Lower leg skin (tissue), 4 donors: ENCODE measurements around the gene ABITRAM. TPM values are rescaled to one million over a fixed set of nuclear protein-coding genes. Genes with fewer than 3 reads are reported as not detected.
"Not testable (repeated sequence)": the region's sequence is repeated elsewhere in the genome, so short reads cannot be mapped to it uniquely, and the experiment has no call there.

Experiments used
- DNase-seq, 2 donors: peaks; one replicate each; pipeline ENCODE4 v3.0.0-alpha.2; 2019; ENCODE audit warnings: low spot score in 2 of 2
- H3K4me3 ChIP-seq: fragments of 200-600 bp; sonication (generic); 2 replicates; pipeline ENCODE4 v1.5.1; 2017; ENCODE audit warnings: mild to moderate bottlenecking, low read depth; ENCODE audit not compliant: poor library complexity, severe bottlenecking
- CTCF ChIP-seq, 3 donors: fragments of 450-650 bp; IDR thresholded peaks; one replicate each; pipeline ENCODE4 v1.5.1; 2016; ENCODE audit warnings: antibody characterized with exemption in 3 of 3, mild to moderate bottlenecking in 3 of 3, moderate library complexity in 2 of 3
- POLR2A ChIP-seq, 2 donors: fragments of 450-650 bp; IDR thresholded peaks; one replicate each; pipeline ENCODE4 v1.6.1; 2016 to 2017; ENCODE audit warnings: antibody characterized with exemption in 2 of 2, mild to moderate bottlenecking in 1 of 2, moderate library complexity in 1 of 2
- WGBS, 2 donors: methylation state at CpG; one replicate each; pipeline ENCODE4 v1.1.5; 2018; 5-methylcytosine and 5-hydroxymethylcytosine counted together
- intact Hi-C: fragments of 100-400 bp; cut with DNase I; formaldehyde crosslinking; loops from one replicate; pipeline ENCODE4 v1.15.0; 2023; ENCODE audit warnings: low total_unique reads
- total RNA-seq, 4 donors: library from RNA; depleted of rRNA; stranded (reverse); fragments of >200 nt; gene quantifications; one replicate each; pipeline ENCODE4 v1.1.0, GENCODE V29; 2016

The ABITRAM gene
- total RNA-seq, 4 donors from 2014 or later, result 9.9 to 16.7 (median 10.1) TPM

- intact Hi-C loops, result no loop called here
- no peak for DNase-seq
- H3K4me3 ChIP-seq, result no peak overlapping the region
- 64 to 72% methylated on average over 4 of the region's 4 CpGs for WGBS, 2 donors
- TF ChIP-seq POLR2A (IDR thresholded peaks at IDR 0.05), result no peak
- TF ChIP-seq CTCF (IDR thresholded peaks at IDR 0.05), result no peak
Measured at GRCh38 chr9:108963459-108964143, 29.4 kb downstream of the ABITRAM start.

GRCh38 chr9:108967916-108968315, 33.7 kb downstream of the ABITRAM start:
- DNase-seq, result no peak
- TF ChIP-seq CTCF (IDR thresholded peaks at IDR 0.05) (no peak), POLR2A (IDR thresholded peaks at IDR 0.05) (no peak)

GRCh38 chr9:108971392-108971791, 37.2 kb downstream of the ABITRAM start:
- DNase-seq, intact Hi-C loops, H3K4me3 ChIP-seq: not testable (repeated sequence)
- WGBS, 2 donors, result 94 to 100% methylated on average over 2 of the region's 2 CpGs

More at GRCh38 chr9:108967916-108968315, 33.7 kb downstream of the ABITRAM start:
- no peak overlapping the region for H3K4me3 ChIP-seq
- intact Hi-C loops, result no loop called here

- TF ChIP-seq CTCF (IDR thresholded peaks at IDR 0.05) (no peak), POLR2A (IDR thresholded peaks at IDR 0.05) (no peak)
- intact Hi-C loops, result no loop called here
- DNase-seq, result no peak
- 90 to 95% methylated on average over 3 of the region's 3 CpGs for WGBS, 2 donors
- H3K4me3 ChIP-seq, result no peak overlapping the region
Measured at GRCh38 chr9:108972186-108972585, 38.0 kb downstream of the ABITRAM start.

GRCh38 chr9:108972626-108973209, 38.5 kb downstream of the ABITRAM start:
- WGBS, 2 donors, result 42 to 46% methylated on average over 2 of the region's 2 CpGs
- intact Hi-C loops, result no loop called here
- TF ChIP-seq CTCF (IDR thresholded peaks at IDR 0.05) (no peak), POLR2A (IDR thresholded peaks at IDR 0.05) (no peak)
- no peak for DNase-seq
- H3K4me3 ChIP-seq, result no peak overlapping the region

GRCh38 chr9:108973895-108974294, 39.7 kb downstream of the ABITRAM start:
- intact Hi-C loops, result no loop called here
- no peak for TF ChIP-seq CTCF (IDR thresholded peaks at IDR 0.05)
- no peak for TF ChIP-seq POLR2A (IDR thresholded peaks at IDR 0.05)
- H3K4me3 ChIP-seq, result no peak overlapping the region
- whole genome bisulfite sequencing, 2 donors, result 62 to 70% methylated on average over 5 of the region's 5 CpGs
- no peak for DNase-seq
